Activated T-cell treated with anti-CD3 and anti-CD28 coated beads, Interleukin-2, amount 50 U/mL, for 4 hours (primary cell): ENCODE measurements around the gene CACNA1C. TPM values are rescaled to one million over a fixed set of nuclear protein-coding genes. Genes with fewer than 3 reads are reported as not detected.

Experiments
- ATAC-seq, 2 donors: fragments of 200-7000 bp; cut with Tn5 transposase; one replicate each; pipeline ENCODE4 v1.10.0; 2021
- DNase-seq: peaks from one replicate; pipeline ENCODE4 v3.0.0-alpha.2; 2020
- H3K27me3 Mint-ChIP-seq: one replicate; pipeline ENCODE4 v1.8.0; 2021; ENCODE audit warnings: low read depth, mixed read lengths
- H3K36me3 Mint-ChIP-seq: one replicate; pipeline ENCODE4 v1.8.0; 2022; ENCODE audit warnings: mixed read lengths; ENCODE audit not compliant: insufficient read depth
- H3K4me1 Mint-ChIP-seq: one replicate; pipeline ENCODE4 v1.8.0; 2021; ENCODE audit warnings: low read depth, mixed read lengths
- H3K4me3 Mint-ChIP-seq: one replicate; pipeline ENCODE4 v1.8.0; 2021; ENCODE audit warnings: mild to moderate bottlenecking, moderate library complexity, mixed read lengths
- H3K9me3 Mint-ChIP-seq: one replicate; pipeline ENCODE4 v1.8.0; 2021; ENCODE audit warnings: mixed read lengths
- total RNA-seq, 3 donors: library from RNA; stranded (reverse); gene quantifications; one replicate each; pipeline ENCODE4 v1.2.1, GENCODE V29; 2021

Gene CACNA1C
- total RNA-seq, 3 donors from 2014 or later, result 0.03 to 0.08 (median 0.03) TPM

DNA sequence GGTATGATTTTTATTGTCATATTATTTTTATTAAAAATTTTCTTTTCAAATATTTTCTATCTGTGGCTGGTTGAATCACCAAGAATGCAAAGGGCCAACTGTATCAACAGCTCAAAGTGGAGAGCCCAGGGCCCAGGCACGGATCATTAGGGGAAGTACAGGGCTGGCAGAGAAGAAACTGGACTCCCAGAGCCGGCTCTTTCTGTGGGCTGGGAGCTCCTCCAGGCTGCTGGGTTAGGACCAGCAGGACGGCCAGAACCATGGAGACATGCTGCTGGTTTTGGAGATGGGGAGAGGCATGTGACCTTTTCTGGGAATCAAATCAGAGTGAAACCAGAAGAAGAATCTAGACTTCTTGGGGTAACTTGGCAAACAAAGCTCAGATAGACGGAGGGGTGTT lies 220.5 kb downstream of the CACNA1C start:
- no peaks in the 10 kb centered on the region for H3K9me3 Mint-ChIP-seq
- DNase-seq, result no peak

GRCh38 chr12:2273751-2274150 lies 221.0 kb downstream of the CACNA1C start:
- Mint-ChIP-seq H3K4me1 (no peaks in the 10 kb centered on the region), H3K36me3 (no peaks in the 10 kb centered on the region), H3K27me3 (peaks cover 4% of the 10 kb centered on the region)

More for the DNA sequence above, 220.5 kb downstream of the CACNA1C start:
- H3K4me3 Mint-ChIP-seq, result no peak overlapping the region
- no peaks in the 10 kb centered on the region for H3K4me1 Mint-ChIP-seq
- no peaks in the 10 kb centered on the region for H3K36me3 Mint-ChIP-seq
- no peak for ATAC-seq
- peaks cover 4% of the 10 kb centered on the region for H3K27me3 Mint-ChIP-seq

GRCh38 chr12:2274733-2275132 lies 221.9 kb downstream of the CACNA1C start:
- peaks cover 4% of the 10 kb centered on the region for H3K27me3 Mint-ChIP-seq
- H3K4me1 Mint-ChIP-seq, result no peaks in the 10 kb centered on the region
- DNase-seq (no peak), ATAC-seq (no peak)
- H3K36me3 Mint-ChIP-seq, result no peaks in the 10 kb centered on the region
- H3K4me3 Mint-ChIP-seq, result no peak overlapping the region
- H3K9me3 Mint-ChIP-seq, result peaks cover 3% of the 10 kb centered on the region

More at GRCh38 chr12:2273751-2274150, 221.0 kb downstream of the CACNA1C start:
- ATAC-seq (no peak), DNase-seq (no peak)
- Mint-ChIP-seq H3K9me3 (no peaks in the 10 kb centered on the region), H3K4me3 (no peak overlapping the region)

DNA sequence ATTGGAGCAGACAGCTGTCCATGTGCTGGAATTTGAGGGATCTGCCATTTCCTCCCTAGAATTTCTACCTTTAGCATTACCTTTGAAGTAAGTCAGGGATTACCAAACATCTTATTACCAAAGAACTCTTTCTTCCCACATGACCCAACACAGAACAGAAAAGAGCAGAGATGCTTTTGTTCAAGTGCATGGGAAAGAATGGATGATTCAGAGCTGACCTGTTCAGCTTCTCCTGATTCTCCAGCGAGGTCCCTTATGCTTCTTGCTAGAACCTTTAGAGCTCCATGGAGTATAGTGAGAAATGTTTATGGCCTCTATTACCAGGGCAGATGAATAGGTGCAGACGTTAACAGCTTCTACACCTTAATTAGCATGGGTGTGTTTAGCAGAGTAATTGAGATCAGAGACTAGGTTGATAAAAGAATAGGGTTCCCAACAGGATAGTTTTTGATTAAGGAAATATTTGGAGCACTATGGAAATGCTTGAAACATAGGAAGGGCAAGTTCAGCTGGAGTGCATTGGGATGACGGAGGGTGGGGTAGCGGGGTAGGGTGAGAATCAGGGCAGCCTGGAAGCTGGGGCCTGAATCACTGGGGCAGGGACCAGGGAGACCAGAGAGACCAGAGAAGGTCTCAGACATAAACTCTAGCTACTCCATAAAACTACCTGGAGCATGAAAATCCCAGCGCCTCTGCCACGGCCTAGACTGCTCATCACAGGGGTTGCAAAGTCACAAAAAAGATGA lies 223.7 kb downstream of the CACNA1C start:
- no peak for DNase-seq
- Mint-ChIP-seq H3K36me3 (no peaks in the 10 kb centered on the region), H3K9me3 (peaks cover 7% of the 10 kb centered on the region), H3K27me3 (peaks cover 4% of the 10 kb centered on the region), H3K4me3 (no peak overlapping the region), H3K4me1 (no peaks in the 10 kb centered on the region)
- ATAC-seq, result no peak

GRCh38 chr12:2277492-2278155 lies 224.8 kb downstream of the CACNA1C start:
- no peak for DNase-seq
- peaks cover 4% of the 10 kb centered on the region for H3K27me3 Mint-ChIP-seq
- ATAC-seq, result no peak
- no peak overlapping the region for H3K4me3 Mint-ChIP-seq
- H3K4me1 Mint-ChIP-seq, result no peaks in the 10 kb centered on the region
- H3K9me3 Mint-ChIP-seq, result peaks cover 7% of the 10 kb centered on the region
- no peaks in the 10 kb centered on the region for H3K36me3 Mint-ChIP-seq

DNA sequence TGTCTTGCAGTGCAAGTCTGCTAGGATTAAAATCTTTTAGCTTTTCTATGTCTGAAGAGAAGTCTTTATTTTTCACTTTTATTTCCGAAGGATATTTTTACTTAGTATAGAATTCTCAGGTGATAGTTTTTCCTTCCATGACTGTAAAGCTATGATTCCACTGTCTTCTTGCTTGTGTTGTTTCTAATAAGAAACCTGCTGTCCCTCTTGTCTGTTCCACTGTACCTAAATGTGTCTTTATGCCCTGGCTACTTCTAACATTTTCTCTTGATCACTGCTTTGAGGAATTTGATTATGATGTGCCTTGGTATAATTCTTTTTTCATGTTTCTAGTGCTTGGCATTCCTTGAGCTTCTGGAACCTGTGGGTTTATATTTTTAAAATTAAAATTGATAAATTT lies 228.7 kb downstream of the CACNA1C start:
- ATAC-seq, result no peak
- H3K4me3 Mint-ChIP-seq, result no peak overlapping the region
- no peaks in the 10 kb centered on the region for H3K36me3 Mint-ChIP-seq
- H3K9me3 Mint-ChIP-seq, result peaks cover 7% of the 10 kb centered on the region
- H3K4me1 Mint-ChIP-seq, result no peaks in the 10 kb centered on the region
- no peak for DNase-seq
- peaks cover 25% of the 10 kb centered on the region for H3K27me3 Mint-ChIP-seq

- Mint-ChIP-seq H3K27me3 (peaks cover 32% of the 10 kb centered on the region), H3K4me3 (no peak overlapping the region), H3K9me3 (peaks cover 7% of the 10 kb centered on the region), H3K36me3 (no peaks in the 10 kb centered on the region), H3K4me1 (no peaks in the 10 kb centered on the region)
- DNase-seq (no peak), ATAC-seq (no peak)
These were observed 229.5 kb downstream of the CACNA1C start for GRCh38 chr12:2282318-2282717.

DNA sequence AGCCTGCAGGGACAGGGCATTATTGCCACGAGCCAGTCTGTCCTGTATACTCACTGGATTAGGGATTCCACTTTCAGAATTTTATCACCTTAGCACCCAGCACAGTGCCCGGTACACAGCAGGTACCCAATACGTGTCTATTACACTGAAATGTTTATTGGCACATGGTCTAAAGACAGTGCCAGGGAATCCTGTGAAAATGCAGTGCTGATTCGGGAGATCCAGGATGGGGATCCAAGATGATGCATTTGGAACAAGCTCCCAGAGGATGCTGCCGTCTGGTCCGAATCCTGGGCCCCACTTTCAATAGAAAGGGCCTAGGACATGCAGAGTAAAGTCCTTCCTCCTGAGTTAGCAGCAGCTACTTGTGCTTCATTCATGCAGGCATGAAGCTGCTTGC lies 230.7 kb downstream of the CACNA1C start:
- Mint-ChIP-seq H3K4me1 (no peaks in the 10 kb centered on the region), H3K4me3 (no peak overlapping the region), H3K36me3 (no peaks in the 10 kb centered on the region), H3K27me3 (peaks cover 33% of the 10 kb centered on the region), H3K9me3 (peaks cover 7% of the 10 kb centered on the region)
- DNase-seq, result no peak
- no peak for ATAC-seq

- DNase-seq (no peak), ATAC-seq (no peak)
- H3K4me3 Mint-ChIP-seq, result no peak overlapping the region
- H3K27me3 Mint-ChIP-seq, result peaks cover 33% of the 10 kb centered on the region
- peaks cover 7% of the 10 kb centered on the region for H3K9me3 Mint-ChIP-seq
- H3K36me3 Mint-ChIP-seq, result no peaks in the 10 kb centered on the region
- no peaks in the 10 kb centered on the region for H3K4me1 Mint-ChIP-seq
These were observed 231.1 kb downstream of the CACNA1C start for GRCh38 chr12:2283916-2284315.

DNA sequence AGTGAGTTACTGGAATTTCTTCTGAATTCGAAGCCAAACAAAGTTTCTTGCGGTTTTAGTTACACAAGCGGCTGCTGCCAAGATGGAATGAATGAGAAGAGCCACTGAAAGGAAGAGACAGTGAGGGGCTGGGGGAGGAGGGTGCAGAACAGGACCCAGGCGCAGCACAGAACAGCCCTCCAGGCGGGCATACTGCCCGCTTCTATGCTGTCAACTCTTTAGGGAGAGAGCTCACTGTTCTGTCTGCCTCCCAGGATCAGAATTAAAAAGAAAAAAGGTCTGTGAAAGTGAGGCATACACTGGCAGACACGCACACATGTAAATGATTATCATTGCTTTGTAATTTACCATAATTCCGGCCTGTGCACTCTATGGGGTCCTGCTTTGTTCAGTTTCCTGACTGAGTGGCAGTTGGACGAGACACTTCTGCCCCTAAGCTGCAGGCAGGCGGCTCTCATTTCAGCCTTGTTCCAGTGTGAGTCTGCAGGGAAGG lies 231.6 kb downstream of the CACNA1C start:
- Mint-ChIP-seq H3K9me3 (peaks cover 4% of the 10 kb centered on the region), H3K4me3 (no peak overlapping the region)
- ATAC-seq, result no peak

GRCh38 chr12:2284857-2285256 lies 232.1 kb downstream of the CACNA1C start:
- no peak for DNase-seq
- peaks cover 4% of the 10 kb centered on the region for H3K9me3 Mint-ChIP-seq
- no peaks in the 10 kb centered on the region for H3K36me3 Mint-ChIP-seq
- no peaks in the 10 kb centered on the region for H3K4me1 Mint-ChIP-seq
- no peak overlapping the region for H3K4me3 Mint-ChIP-seq
- H3K27me3 Mint-ChIP-seq, result peaks cover 33% of the 10 kb centered on the region
- ATAC-seq, result peak in 1 of 2 donors; percentile 69

More for the DNA sequence above, 231.6 kb downstream of the CACNA1C start:
- Mint-ChIP-seq H3K27me3 (peaks cover 33% of the 10 kb centered on the region), H3K36me3 (no peaks in the 10 kb centered on the region), H3K4me1 (no peaks in the 10 kb centered on the region)
- no peak for DNase-seq

- ATAC-seq (no peak), DNase-seq (no peak)
- Mint-ChIP-seq H3K36me3 (no peaks in the 10 kb centered on the region), H3K9me3 (peaks cover 4% of the 10 kb centered on the region), H3K4me1 (no peaks in the 10 kb centered on the region), H3K27me3 (peaks cover 33% of the 10 kb centered on the region), H3K4me3 (no peak overlapping the region)
These were observed 232.7 kb downstream of the CACNA1C start for GRCh38 chr12:2285462-2285861.

DNA sequence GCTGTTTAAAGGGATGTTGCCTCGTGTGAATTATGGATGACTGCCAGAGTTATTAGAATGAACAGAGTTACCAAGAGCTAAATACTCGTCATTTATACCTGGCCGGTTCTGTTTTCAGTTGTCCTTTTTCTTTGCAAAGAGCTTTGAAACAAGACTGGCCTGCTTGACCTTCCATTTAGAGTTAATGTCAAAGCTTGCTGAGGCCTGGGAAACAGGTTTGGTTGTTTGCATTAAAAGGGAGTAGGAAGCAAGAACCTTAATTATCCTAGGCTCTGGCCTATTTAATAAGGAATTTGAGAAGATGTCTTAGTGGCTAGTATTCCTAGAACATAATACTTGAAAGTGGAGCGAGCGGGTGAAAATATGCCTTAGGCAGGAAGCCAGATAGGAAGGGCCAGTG lies 233.3 kb downstream of the CACNA1C start:
- Mint-ChIP-seq H3K4me3 (no peak overlapping the region), H3K36me3 (no peaks in the 10 kb centered on the region), H3K27me3 (peaks cover 33% of the 10 kb centered on the region), H3K9me3 (peaks cover 2% of the 10 kb centered on the region), H3K4me1 (no peaks in the 10 kb centered on the region)
- DNase-seq, result no peak
- no peak for ATAC-seq

DNA sequence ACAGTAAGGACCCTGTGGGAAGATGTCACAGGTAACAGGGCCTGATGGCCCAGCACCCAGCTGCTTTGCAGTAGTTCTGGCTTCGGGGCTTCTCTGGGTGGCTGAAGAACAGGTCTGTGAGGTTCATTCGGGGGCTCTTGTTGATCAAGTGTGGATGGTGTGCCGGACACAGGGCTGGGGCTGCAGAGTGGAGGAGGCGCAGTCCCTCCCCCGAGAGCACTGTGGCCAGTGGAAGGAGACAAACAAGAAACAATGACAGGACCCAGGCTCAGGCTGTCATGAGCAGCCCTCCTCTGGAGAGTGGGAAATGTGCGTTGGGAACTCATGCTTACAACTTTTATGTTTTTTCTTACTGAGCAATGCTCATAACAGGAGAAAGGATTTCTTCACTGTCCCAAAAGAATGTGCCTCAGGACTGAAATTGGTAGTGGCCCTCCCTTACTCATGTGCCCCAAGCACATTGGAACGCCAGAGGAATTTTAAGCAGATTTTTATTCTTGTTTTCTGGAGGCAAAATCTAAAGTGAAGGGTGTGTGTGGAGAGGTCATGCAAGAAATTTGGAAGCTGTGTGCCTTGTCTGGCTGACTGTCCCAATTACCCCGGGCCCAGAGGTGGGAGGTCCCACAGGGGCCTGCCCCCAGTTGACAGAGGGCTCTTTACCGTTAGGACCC lies 233.8 kb downstream of the CACNA1C start:
- peaks cover 33% of the 10 kb centered on the region for H3K27me3 Mint-ChIP-seq
- no peaks in the 10 kb centered on the region for H3K9me3 Mint-ChIP-seq
- no peak overlapping the region for H3K4me3 Mint-ChIP-seq
- no peaks in the 10 kb centered on the region for H3K36me3 Mint-ChIP-seq
- ATAC-seq (no peak), DNase-seq (no peak)
- H3K4me1 Mint-ChIP-seq, result no peaks in the 10 kb centered on the region
